Activated CD4-positive, alpha-beta T cell treated with anti-CD3 and anti-CD28 coated beads, Interleukin-2, amount 50 U/mL, for 48 hours (primary cell): ENCODE results near the gene TTC28.

Source experiments
- DNase-seq, 2 experiments: peaks; one replicate each; pipeline ENCODE4 v3.0.0-alpha.2; 2020

The TTC28 gene

DNA sequence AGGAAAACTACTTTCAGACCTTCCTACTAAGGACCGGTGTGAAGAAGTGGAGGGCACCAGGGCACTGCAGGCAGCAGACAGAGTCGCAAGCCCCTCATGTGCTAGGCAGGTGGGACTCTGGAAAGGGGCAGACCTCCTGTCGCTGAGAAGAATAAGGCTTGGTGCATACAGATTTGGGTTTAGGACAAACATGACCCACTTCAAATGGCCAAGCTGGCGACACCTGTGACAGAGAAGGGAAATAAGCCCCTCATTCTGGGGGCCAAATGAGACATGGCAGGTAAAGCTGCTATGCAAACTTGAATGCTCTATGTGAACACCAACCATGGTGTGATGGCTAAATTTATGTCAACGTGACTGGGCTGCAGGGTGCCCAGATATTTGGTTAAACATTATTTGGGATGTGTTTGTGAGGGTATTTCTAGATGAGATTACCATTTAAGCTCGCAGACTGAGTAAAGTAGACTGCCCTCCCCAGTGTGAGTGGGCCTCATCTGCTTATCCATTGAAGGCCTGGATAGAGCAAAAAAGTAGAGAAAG is 648.2 kb downstream of the TTC28 start:
- no peak for DNase-seq

DNA sequence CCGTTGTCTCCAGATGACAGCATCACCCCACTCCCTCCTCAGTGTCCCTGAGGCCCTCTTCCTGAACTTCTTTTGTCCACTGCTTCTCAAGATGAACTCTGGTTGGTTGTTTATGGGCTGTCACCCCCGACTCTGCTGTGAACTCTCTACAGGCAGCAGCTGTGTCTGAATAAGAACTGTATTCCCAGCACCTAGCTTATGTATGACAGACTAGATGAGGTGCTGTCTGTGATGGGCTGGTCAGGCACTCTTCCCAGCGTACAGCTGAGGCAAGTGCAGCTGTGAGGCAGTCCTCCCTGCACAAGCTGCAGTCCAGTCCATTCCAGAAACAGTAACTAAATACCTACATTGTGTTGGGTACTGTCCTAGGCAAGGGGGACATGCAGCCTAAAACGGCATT is 649.2 kb downstream of the TTC28 start:
- DNase-seq, result no peak

DNA sequence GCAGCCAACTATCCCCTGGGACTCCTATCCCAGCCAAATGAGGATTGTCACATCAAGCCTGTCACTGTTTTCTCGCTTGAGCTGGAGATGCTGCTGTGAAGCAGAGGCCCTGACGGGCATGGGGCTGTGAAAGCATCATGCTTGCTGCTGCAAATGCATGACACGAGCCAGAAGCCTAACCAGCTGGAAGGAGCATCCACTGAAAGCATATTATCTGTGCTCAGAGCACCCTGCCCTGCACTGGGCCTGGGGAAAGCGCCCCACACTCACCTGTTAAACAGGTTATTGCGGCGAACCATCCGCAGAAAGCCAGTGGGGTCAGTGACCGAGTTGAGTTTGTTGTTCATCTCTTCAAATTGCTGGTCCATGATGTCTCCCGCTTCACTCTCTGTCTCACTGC is 649.7 kb downstream of the TTC28 start:
- no peak for DNase-seq

GRCh38 chr22:28029201-28029948 is 650.3 kb downstream of the TTC28 start:
- no peak for DNase-seq

- no peak for DNase-seq
These were observed 651.9 kb downstream of the TTC28 start for GRCh38 chr22:28027453-28028448.

GRCh38 chr22:28025866-28026575 is 653.6 kb downstream of the TTC28 start:
- DNase-seq, result no peak

DNA sequence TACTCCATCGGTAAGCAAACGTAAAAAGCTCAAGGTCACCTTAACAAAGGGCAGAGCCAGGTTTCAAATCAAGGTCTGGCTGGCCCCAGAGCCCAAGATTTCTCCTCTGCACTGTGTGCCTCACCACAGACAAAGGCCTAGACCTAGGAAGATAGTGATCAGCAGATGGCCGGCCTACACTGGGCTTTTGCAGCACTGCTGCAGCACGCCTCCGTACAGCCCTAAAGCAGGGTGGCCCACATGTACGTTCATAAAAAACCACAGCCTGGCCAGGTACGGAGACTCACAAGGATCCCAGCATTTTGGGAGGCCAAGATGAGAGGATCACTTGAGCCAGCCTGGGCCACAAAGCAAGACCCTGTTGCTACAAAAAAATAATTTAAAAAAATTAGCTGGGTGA is 654.3 kb downstream of the TTC28 start:
- no peak for DNase-seq

GRCh38 chr22:28024422-28024888 is 655.2 kb downstream of the TTC28 start:
- no peak for DNase-seq

- DNase-seq, result no peak
These were observed 655.9 kb downstream of the TTC28 start for GRCh38 chr22:28023774-28024173.

DNA sequence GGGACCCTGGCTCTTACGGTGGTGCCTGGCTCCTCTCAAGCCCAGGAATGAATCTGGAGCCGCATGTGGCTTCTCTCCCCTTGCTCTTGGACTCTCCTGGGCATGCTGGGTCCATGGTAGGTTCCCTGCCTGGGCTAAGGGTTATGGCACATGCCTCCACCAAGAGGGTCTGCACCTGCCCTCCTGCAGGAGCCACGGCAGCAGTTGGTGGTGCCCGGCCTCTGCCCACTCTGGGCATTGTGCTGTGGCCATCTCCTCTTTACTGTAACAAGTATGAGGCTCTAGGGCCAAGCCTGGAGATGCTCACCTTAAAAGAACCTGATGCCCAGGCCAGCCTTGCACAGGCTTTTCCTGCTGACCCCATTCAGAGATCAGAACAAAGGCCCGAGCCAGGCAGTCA is 656.6 kb downstream of the TTC28 start:
- no peak for DNase-seq

GRCh38 chr22:28021998-28022660 is 657.5 kb downstream of the TTC28 start:
- no peak for DNase-seq

GRCh38 chr22:28021116-28021997 is 658.3 kb downstream of the TTC28 start:
- DNase-seq, result no peak

- peak; percentile 74 to 75 for DNase-seq
These were observed 659.5 kb downstream of the TTC28 start for GRCh38 chr22:28019881-28020861.

GRCh38 chr22:28019360-28019759 is 660.3 kb downstream of the TTC28 start:
- DNase-seq, result no peak

GRCh38 chr22:28018461-28018927 is 661.1 kb downstream of the TTC28 start:
- DNase-seq, result no peak

GRCh38 chr22:28017859-28018258 is 661.8 kb downstream of the TTC28 start:
- no peak for DNase-seq

DNA sequence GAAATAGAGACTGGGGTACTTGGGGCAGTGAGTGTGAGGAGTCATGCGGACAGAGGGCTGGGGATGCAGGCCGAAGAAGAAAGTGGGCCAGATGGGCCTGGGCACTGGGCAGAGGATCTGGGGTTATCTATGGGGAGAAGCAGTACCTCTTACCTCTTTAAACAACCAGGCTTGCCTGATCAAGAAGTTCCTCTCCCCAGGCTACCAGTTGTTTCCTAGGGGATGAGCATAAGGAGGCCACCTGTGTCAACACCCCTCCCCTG is 662.2 kb downstream of the TTC28 start:
- no peak for DNase-seq

GRCh38 chr22:28016781-28017557 is 662.7 kb downstream of the TTC28 start:
- no peak for DNase-seq
